GM12878 (cell line): Measurements from ENCODE around the gene APLP2. TPM values are rescaled to one million over a fixed set of nuclear protein-coding genes. Genes with fewer than 3 reads are reported as not detected.

Experiments
- ATAC-seq: fragments of 200-7000 bp; cut with Tn5 transposase; 3 replicates; pipeline ENCODE4 v1.9.1; 2020; ENCODE audit warnings: mild to moderate bottlenecking, moderate library complexity
- BruUV-seq: library from RNA; stranded (reverse); fragments of 400-500 nt; replicated peaks from 2 replicates; lab custom pipeline; 2021; lab: Mats Ljungman, UMichigan
- CTCF ChIA-PET: fragments of 300-600 bp; sonication (Branson Sonifier 250); formaldehyde crosslinking; extraction: SDS; loops from one replicate; lab custom pipeline; 2021; ENCODE audit warnings: inconsistent platforms; lab: Yijun Ruan, JAX
- POLR2A ChIA-PET: fragments of 350-600 bp; formaldehyde crosslinking; extraction: SDS; loops from one replicate; lab custom pipeline; 2021; ENCODE audit warnings: inconsistent platforms; lab: Charles Lee
- RAD21 ChIA-PET: fragments of 300-600 bp; sonication (Branson Sonifier 250); formaldehyde crosslinking; loops from one replicate; lab custom pipeline; 2023; ENCODE audit warnings: antibody characterized with exemption; ENCODE audit not compliant: unreplicated experiment; lab: Charles Lee
- SMC1A ChIA-PET: fragments of 300-600 bp; sonication (Branson Sonifier 250); formaldehyde crosslinking; loops from one replicate; lab custom pipeline; 2023; ENCODE audit not compliant: unreplicated experiment, uncharacterized antibody; lab: Charles Lee
- DNase-seq: peaks from one replicate; pipeline ENCODE4 v3.0.0-alpha.2; 2011; ENCODE audit warnings: low read depth, low spot score
- FAIRE-seq: peaks from 3 replicates; lab custom pipeline; 2011; peaks lifted over from hg19 to GRCh38; lab: Jason Lieb, UNC
- H2AFZ ChIP-seq: 2 replicates; pipeline ENCODE4 v1.6.0; 2011; ENCODE audit warnings: low read depth, low read length, control low read depth; ENCODE audit not compliant: control insufficient read depth
- H3K27ac ChIP-seq: 2 replicates; pipeline ENCODE4 v1.5.1; 2011; ENCODE audit warnings: control low read depth; ENCODE audit not compliant: control insufficient read depth, insufficient read depth
- H3K27me3 ChIP-seq, 2 experiments: replicated peaks in 1 of 2; 2 replicates each; pipeline versions ENCODE4 v1.6.0 to v1.6.1; 2011; ENCODE audit warnings: low read length in 1 of 2; ENCODE audit not compliant: control insufficient read depth in 2 of 2, insufficient read depth in 2 of 2
- H3K36me3 ChIP-seq, 2 experiments: 2 replicates each; pipeline ENCODE4 v1.5.1; 2011; ENCODE audit warnings: low read length in 1 of 2; ENCODE audit not compliant: control insufficient read depth in 2 of 2, insufficient read depth in 2 of 2
- H3K4me1 ChIP-seq: 2 replicates; pipeline ENCODE4 v1.6.1; 2011; ENCODE audit warnings: mild to moderate bottlenecking, low read length, moderate library complexity, mixed read lengths; ENCODE audit not compliant: control insufficient read depth, insufficient read depth
- H3K4me2 ChIP-seq: 2 replicates; pipeline ENCODE4 v1.6.0; 2011; ENCODE audit warnings: control low read depth; ENCODE audit not compliant: control insufficient read depth, insufficient read depth
- H3K4me3 ChIP-seq: fragments of 200-600 bp; sonication (generic); 2 replicates; pipeline ENCODE4 v1.5.1; 2016
- H3K79me2 ChIP-seq: 2 replicates; pipeline ENCODE4 v1.6.0; 2011; ENCODE audit warnings: low read length; ENCODE audit not compliant: control insufficient read depth, insufficient read depth
- H3K9ac ChIP-seq: 2 replicates; pipeline ENCODE4 v1.8.0; 2011; ENCODE audit warnings: low read length, control low read depth, mixed read lengths; ENCODE audit not compliant: control insufficient read depth, insufficient read depth
- H3K9me3 ChIP-seq: replicated peaks from 3 replicates; pipeline ENCODE4 v1.5.1; 2011; ENCODE audit warnings: mild to moderate bottlenecking, low read length; ENCODE audit not compliant: control insufficient read depth, insufficient read depth
- H4K20me1 ChIP-seq: 2 replicates; pipeline ENCODE4 v1.6.0; 2011; ENCODE audit not compliant: control insufficient read depth, insufficient read depth
- ASH2L ChIP-seq: fragments of 300-600, 200-600 bp; sonication (generic); IDR thresholded peaks from 2 replicates; pipeline ENCODE4 v1.6.1; 2017; ENCODE audit warnings: low read depth, mild to moderate bottlenecking, borderline replicate concordance
- CREM ChIP-seq: IDR thresholded peaks from 2 replicates; pipeline ENCODE4 v1.6.1; 2014; ENCODE audit warnings: antibody characterized with exemption, low read depth
- HCFC1 ChIP-seq: fragments of 150-350 bp; IDR thresholded peaks from 2 replicates; pipeline ENCODE4 v1.6.1; 2014; ENCODE audit warnings: low read length
- MYB ChIP-seq: fragments of 150-350 bp; IDR thresholded peaks from 2 replicates; pipeline ENCODE4 v1.6.1; 2014; ENCODE audit warnings: mild to moderate bottlenecking, low read depth, low read length, borderline replicate concordance
- RAD21 ChIP-seq: IDR thresholded peaks from 2 replicates; pipeline ENCODE4 v1.6.1; 2011; ENCODE audit warnings: mild to moderate bottlenecking, low read depth, low read length, moderate library complexity; ENCODE audit not compliant: insufficient read depth
- SMAD5 ChIP-seq: IDR thresholded peaks from 2 replicates; pipeline ENCODE4 v1.6.1; 2016; ENCODE audit warnings: antibody characterized with exemption, low read depth
- TARDBP ChIP-seq: IDR thresholded peaks from 2 replicates; pipeline ENCODE4 v1.6.1; 2016; ENCODE audit warnings: borderline replicate concordance
- TCF12 ChIP-seq: IDR thresholded peaks from 2 replicates; pipeline ENCODE4 v1.6.1; 2011; ENCODE audit warnings: low read depth, mild to moderate bottlenecking, low read length
- TCF7 ChIP-seq: IDR thresholded peaks from 2 replicates; pipeline ENCODE4 v1.6.1; 2014; ENCODE audit warnings: antibody characterized with exemption, borderline replicate concordance
- YBX1 ChIP-seq: fragments of 450-650 bp; IDR thresholded peaks from 2 replicates; pipeline ENCODE4 v1.6.1; 2016; ENCODE audit warnings: antibody characterized with exemption
- ZNF207 ChIP-seq: fragments of 450-650 bp; IDR thresholded peaks from 2 replicates; pipeline ENCODE4 v1.6.1; 2014; ENCODE audit warnings: antibody characterized with exemption, mild to moderate bottlenecking, borderline replicate concordance
- ZNF274 ChIP-seq: IDR thresholded peaks from one replicate; pipeline ENCODE4 v1.8.0; 2011; ENCODE audit not compliant: insufficient read length, insufficient read depth
- WGBS: methylation state at CpG from one replicate; pipeline ENCODE4 v1.1.6; 2016; ENCODE audit warnings: low lambda C conversion rate; ENCODE audit not compliant: insufficient replicate concordance, insufficient coverage; ENCODE audit errors: missing lambda C conversion rate; 5-methylcytosine and 5-hydroxymethylcytosine counted together
- in situ Hi-C: fragments of 300-500 bp; cut with MboI; formaldehyde crosslinking; loops from 9 replicates; pipeline ENCODE4 v1.14.3; 2018; ENCODE audit warnings: mixed read lengths
- intact Hi-C: fragments of 100-400 bp; cut with micrococcal nuclease; formaldehyde crosslinking; loops from one replicate; pipeline ENCODE4 v1.14.2; 2022; ENCODE audit not compliant: unreplicated experiment
- polyA plus RNA-seq, 11 experiments: library from polyadenylated mRNA; depleted of rRNA in 4 of 11; unstranded in 6 of 11; stranded (reverse) in 5 of 11; fragments of >200 nt; fragmentation: Nextera tagmentation in 4 of 11; fragmentation: Illumina TruSeq in 1 of 11; extraction: Ambion mirVana in 4 of 11; extraction: Trizol in 1 of 11; gene quantifications; 1 replicate in 1 of 11; 2 replicates in 10 of 11; pipeline versions ENCODE4 v1.2.1 to v1.2.3, GENCODE V29; 2011 to 2016; ENCODE audit warnings: inconsistent platforms in 2 of 11, missing spikeins in 2 of 11, low read depth in 1 of 11
- total RNA-seq, 4 experiments: library from RNA; depleted of rRNA in 3 of 4; stranded (reverse); fragments of >200 nt in 3 of 4; fragmentation: Illumina TruSeq in 1 of 4; extraction: Trizol in 1 of 4; gene quantifications; 2 replicates each; pipeline versions ENCODE4 v1.2.1 to v1.2.3, GENCODE V29; 2013 to 2021
- TF ChIP-seq, protein P1 (sequence below): fragments of 150-350 bp; IDR thresholded peaks from 2 replicates; pipeline ENCODE4 v1.6.1; 2016; ENCODE audit warnings: low read depth, low read length

APLP2 gene
- total and polyA plus RNA-seq, 10 of the 15 experiments (the other 5 are each of a cell fraction or from before 2014, with no cell fraction given), result 2.3 to 38.8 (median 21.3) TPM

DNA sequence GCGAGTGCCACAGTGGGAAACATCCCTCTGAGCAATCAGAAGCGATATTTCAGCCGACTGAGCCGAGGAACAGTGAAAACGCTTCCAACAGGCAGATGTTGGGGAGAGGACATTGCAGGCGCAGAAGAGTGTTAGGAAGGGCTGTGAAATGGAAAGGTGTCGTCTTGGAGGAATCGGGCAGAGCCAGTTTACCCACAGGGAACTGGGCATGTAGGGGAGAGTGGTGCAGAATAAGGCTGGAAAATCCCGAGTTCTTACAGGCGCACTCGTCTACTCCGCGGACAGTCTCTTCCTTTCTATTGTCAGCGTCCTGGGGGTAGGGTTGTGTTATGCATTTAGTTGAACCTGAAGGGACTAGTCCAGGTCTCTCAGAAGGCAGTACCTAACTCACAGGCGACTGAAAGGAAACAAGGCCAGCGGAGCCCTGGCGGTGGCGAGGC lies 1.1 kb upstream of the APLP2 start:
- ChIA-PET CTCF (no interaction called here), POLR2A (no interaction called here), RAD21 (no interaction called here), SMC1A (no interaction called here)
- intact Hi-C loops (loop anchor here (5.0 kb wide), 1 partner anchor 146 kb away; no protein-coding TSS in a partner anchor), in situ Hi-C loops (no loop called here)
- H3K9me3 ChIP-seq, result no peaks in the 10 kb centered on the region
- H4K20me1 ChIP-seq, result no peaks in the 10 kb centered on the region
- no TSS peak for BruUV-seq
- no peak overlapping the region for H3K9ac ChIP-seq
- no peak for TF ChIP-seq MYB
- no peak for TF ChIP-seq HCFC1
- TF ChIP-seq ASH2L, result no peak
- no peak for TF ChIP-seq SMAD5
- no peak for TF ChIP-seq ZNF274
- no peak for TF ChIP-seq ZNF207
- no peak for TF ChIP-seq RAD21
- no peak for TF ChIP-seq TCF12
- TF ChIP-seq CREM, result no peak
- no peak for TF ChIP-seq YBX1
- TF ChIP-seq TARDBP, result no peak
- TF ChIP-seq, protein P1, sequence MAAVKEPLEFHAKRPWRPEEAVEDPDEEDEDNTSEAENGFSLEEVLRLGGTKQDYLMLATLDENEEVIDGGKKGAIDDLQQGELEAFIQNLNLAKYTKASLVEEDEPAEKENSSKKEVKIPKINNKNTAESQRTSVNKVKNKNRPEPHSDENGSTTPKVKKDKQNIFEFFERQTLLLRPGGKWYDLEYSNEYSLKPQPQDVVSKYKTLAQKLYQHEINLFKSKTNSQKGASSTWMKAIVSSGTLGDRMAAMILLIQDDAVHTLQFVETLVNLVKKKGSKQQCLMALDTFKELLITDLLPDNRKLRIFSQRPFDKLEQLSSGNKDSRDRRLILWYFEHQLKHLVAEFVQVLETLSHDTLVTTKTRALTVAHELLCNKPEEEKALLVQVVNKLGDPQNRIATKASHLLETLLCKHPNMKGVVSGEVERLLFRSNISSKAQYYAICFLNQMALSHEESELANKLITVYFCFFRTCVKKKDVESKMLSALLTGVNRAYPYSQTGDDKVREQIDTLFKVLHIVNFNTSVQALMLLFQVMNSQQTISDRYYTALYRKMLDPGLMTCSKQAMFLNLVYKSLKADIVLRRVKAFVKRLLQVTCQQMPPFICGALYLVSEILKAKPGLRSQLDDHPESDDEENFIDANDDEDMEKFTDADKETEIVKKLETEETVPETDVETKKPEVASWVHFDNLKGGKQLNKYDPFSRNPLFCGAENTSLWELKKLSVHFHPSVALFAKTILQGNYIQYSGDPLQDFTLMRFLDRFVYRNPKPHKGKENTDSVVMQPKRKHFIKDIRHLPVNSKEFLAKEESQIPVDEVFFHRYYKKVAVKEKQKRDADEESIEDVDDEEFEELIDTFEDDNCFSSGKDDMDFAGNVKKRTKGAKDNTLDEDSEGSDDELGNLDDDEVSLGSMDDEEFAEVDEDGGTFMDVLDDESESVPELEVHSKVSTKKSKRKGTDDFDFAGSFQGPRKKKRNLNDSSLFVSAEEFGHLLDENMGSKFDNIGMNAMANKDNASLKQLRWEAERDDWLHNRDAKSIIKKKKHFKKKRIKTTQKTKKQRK, result no peak
- no peak for TF ChIP-seq TCF7
- H3K4me2 ChIP-seq, result peak overlapping the region; percentile 89
- no peaks in the 10 kb centered on the region for H3K4me1 ChIP-seq
- DNase-seq, result no peak
- no peak for FAIRE-seq
- H3K27me3 ChIP-seq, result peaks cover 0 to 11% of the 10 kb centered on the region in 2 experiments; a peak in 2 of 4 replicates
- H3K79me2 ChIP-seq, result no peaks in the 10 kb centered on the region
- WGBS, result 71% methylated on average over 18 of the region's 18 CpGs
- no peak for ATAC-seq
- peak overlapping the region; percentile 61; the same call in 1 of the 2 replicates for H3K4me3 ChIP-seq
- no peaks in the 10 kb centered on the region for H3K36me3 ChIP-seq
- H2AFZ ChIP-seq, result peak overlapping the region; percentile 80
- no peak overlapping the region for H3K27ac ChIP-seq
